HepG2 (cell line): Measurements from ENCODE around the gene PPM1E. TPM values are rescaled to one million over a fixed set of nuclear protein-coding genes. Genes with fewer than 3 reads are reported as not detected.

Experiments
- ATAC-seq: fragments of 200-7000 bp; cut with Tn5 transposase; 3 replicates; pipeline ENCODE4 v1.9.1; 2020; ENCODE audit warnings: mild to moderate bottlenecking, moderate library complexity
- BruUV-seq: library from RNA; stranded (reverse); fragments of 400-500 nt; replicated peaks from 2 replicates; lab custom pipeline; 2021; lab: Mats Ljungman, UMichigan
- CTCF ChIA-PET: fragments of 300-600 bp; formaldehyde crosslinking; extraction: SDS; loops from one replicate; lab custom pipeline; 2021; ENCODE audit warnings: low total read pairs, inconsistent platforms, low intra/inter-chr PET ratio; lab: Yijun Ruan, JAX
- POLR2A ChIA-PET: fragments of 350-600 bp; sonication (Branson Sonifier 250); formaldehyde crosslinking; loops from one replicate; lab custom pipeline; 2020; ENCODE audit warnings: antibody characterized with exemption, inconsistent platforms; lab: Yijun Ruan, JAX
- DNase-seq: peaks from one replicate; pipeline ENCODE4 v3.0.0-alpha.2; 2015; ENCODE audit warnings: low spot score
- FAIRE-seq: peaks from 3 replicates; lab custom pipeline; 2011; peaks lifted over from hg19 to GRCh38; lab: Jason Lieb, UNC
- H2AFZ ChIP-seq: one replicate; pipeline ENCODE4 v1.6.1; 2011; ENCODE audit warnings: low read length, inconsistent platforms
- H3K27ac ChIP-seq: fragments of 300-600 bp; 3 replicates; pipeline ENCODE4 v1.8.0; 2011; ENCODE audit warnings: mixed run types, mild to moderate bottlenecking, mixed read lengths, low read length, inconsistent platforms; ENCODE audit not compliant: insufficient read depth; ENCODE audit errors: extremely low read length
- H3K27me3 ChIP-seq, 2 experiments: fragments of 200-600 bp in 1 of 2; 2 replicates in 1 of 2; 3 replicates in 1 of 2; pipeline versions ENCODE4 v1.6.0 to v1.8.0; 2011; ENCODE audit warnings: low read length in 2 of 2, mild to moderate bottlenecking in 2 of 2, moderate library complexity in 2 of 2, inconsistent platforms in 1 of 2; ENCODE audit not compliant: insufficient read depth in 2 of 2, control insufficient read depth in 1 of 2
- H3K36me3 ChIP-seq, 2 experiments: fragments of 200-600 bp in 1 of 2; replicated peaks in 1 of 2; 2 replicates in 1 of 2; 3 replicates in 1 of 2; pipeline versions ENCODE4 v1.5.1 to v1.8.0; 2011; ENCODE audit warnings: low read length in 2 of 2, inconsistent platforms in 1 of 2; ENCODE audit not compliant: insufficient read depth in 2 of 2, control insufficient read depth in 1 of 2
- H3K4me1 ChIP-seq: 2 replicates; pipeline ENCODE4 v1.5.1; 2012; ENCODE audit warnings: low read length, inconsistent platforms; ENCODE audit not compliant: insufficient read depth
- H3K4me2 ChIP-seq: 2 replicates; pipeline ENCODE4 v1.6.0; 2011; ENCODE audit warnings: low read depth, low read length, inconsistent platforms
- H3K4me3 ChIP-seq, 3 experiments: fragments of 200-600 bp in 1 of 3; sonication (generic), shearing (Covaris generic) in 1 of 3; replicated peaks in 1 of 3; 2 replicates each; pipeline ENCODE4 v1.5.1; 2011 to 2016; ENCODE audit warnings: low read length in 3 of 3, inconsistent platforms in 2 of 3, low read depth in 2 of 3, mild to moderate bottlenecking in 2 of 3, control low read depth in 1 of 3, mixed read lengths in 1 of 3; ENCODE audit not compliant: insufficient read depth in 1 of 3
- H3K79me2 ChIP-seq: one replicate; pipeline ENCODE4 v1.6.1; 2011; ENCODE audit warnings: low read length, inconsistent platforms; ENCODE audit not compliant: insufficient read depth
- H3K9ac ChIP-seq: 2 replicates; pipeline ENCODE4 v1.6.0; 2011; ENCODE audit warnings: mild to moderate bottlenecking, low read depth, low read length, inconsistent platforms; ENCODE audit not compliant: insufficient read depth
- H3K9me3 ChIP-seq: 2 replicates; pipeline ENCODE4 v1.5.1; 2012; ENCODE audit warnings: mild to moderate bottlenecking, low read length
- H4K20me1 ChIP-seq: 2 replicates; pipeline ENCODE4 v1.6.0; 2011; ENCODE audit warnings: inconsistent platforms, mild to moderate bottlenecking, low read length, moderate library complexity; ENCODE audit not compliant: insufficient read depth
- CEBPB ChIP-seq: IDR thresholded peaks from 2 replicates; pipeline ENCODE4 v1.6.1; 2011; ENCODE audit warnings: low read depth, low read length, improper control_type of control experiment, borderline replicate concordance
- CEBPG ChIP-seq: IDR thresholded peaks from 2 replicates; pipeline ENCODE4 v1.6.1; 2016
- GTF2F1 ChIP-seq: fragments of 150-350 bp; IDR thresholded peaks from 2 replicates; pipeline ENCODE4 v1.6.1; 2014; ENCODE audit warnings: low read length
- HNRNPK ChIP-seq: fragments of 200-400 bp; formaldehyde crosslinking; IDR thresholded peaks from 2 replicates; pipeline ENCODE4 v1.6.1; 2018; ENCODE audit warnings: low read length, low read depth, moderate library complexity, mild to moderate bottlenecking; ENCODE audit not compliant: poor library complexity, severe bottlenecking
- IKZF4 ChIP-seq: sonication (generic); formaldehyde crosslinking; IDR thresholded peaks from 2 replicates; pipeline ENCODE4 v1.5.1; 2020; ENCODE audit warnings: borderline replicate concordance, mild to moderate bottlenecking, low read depth, missing genetic modification reagents; ENCODE audit errors: not compliant biosample characterization
- ZNF121 ChIP-seq: sonication (generic); formaldehyde crosslinking; IDR thresholded peaks from 2 replicates; pipeline ENCODE4 v1.5.0; 2020; ENCODE audit warnings: mild to moderate bottlenecking, missing genetic modification reagents
- WGBS: methylation state at CpG from one replicate; pipeline ENCODE4 v1.1.6; 2017; ENCODE audit warnings: low lambda C conversion rate; 5-methylcytosine and 5-hydroxymethylcytosine counted together
- in situ Hi-C: cut with HindIII; loops from 2 replicates; pipeline ENCODE4 v1.10.0; 2017; ENCODE audit warnings: low pct_unique_long_range_greater_than_20kb; ENCODE audit not compliant: extremely low pct_ligation_motif_present
- intact Hi-C: fragments of 100-400 bp; cut with micrococcal nuclease; formaldehyde crosslinking; loops from one replicate; pipeline ENCODE4 v1.10.0; 2022; ENCODE audit not compliant: unreplicated experiment
- polyA plus RNA-seq, 8 experiments: library from polyadenylated mRNA; depleted of rRNA in 3 of 8; stranded (reverse) in 7 of 8; unstranded in 1 of 8; fragments of >200 nt; fragmentation: Illumina TruSeq in 4 of 8; extraction: Trizol in 4 of 8; gene quantifications; 2 replicates each; pipeline versions ENCODE4 v1.2.1 to v1.2.3, GENCODE V29; 2011 to 2016; ENCODE audit warnings: low read depth in 4 of 8, missing spikeins in 1 of 8, mixed read lengths in 1 of 8; ENCODE audit not compliant: insufficient read depth in 1 of 8
- total RNA-seq, 5 experiments: library from RNA; depleted of rRNA; stranded (reverse); fragments of >200 nt; fragmentation: Illumina TruSeq; extraction: Trizol; gene quantifications; 2 replicates each; pipeline ENCODE4 v1.2.3, GENCODE V29; 2016; ENCODE audit warnings: low read depth in 1 of 5

The PPM1E gene
- total and polyA plus RNA-seq, 2 of the 13 experiments (the other 11 are each of a cell fraction or from before 2014, with no cell fraction given), result 0.15 TPM; not detected in 1

GRCh38 chr17:58808609-58809563 is 53.2 kb downstream of the PPM1E start (continued):
- TF ChIP-seq HNRNPK, result peak; percentile 66

GRCh38 chr17:58809564-58809936 is 53.9 kb downstream of the PPM1E start:
- Histone ChIP-seq H3K9me3 (no peaks in the 10 kb centered on the region), H2AFZ (no peak overlapping the region), H3K79me2 (no peaks in the 10 kb centered on the region), H3K27ac (no peak overlapping the region), H3K4me1 (peaks cover 8% of the 10 kb centered on the region; the same call in 1 of the 2 replicates), H3K27me3 (no peaks in the 10 kb centered on the region), H3K36me3 (no peaks in the 10 kb centered on the region), H3K9ac (no peak overlapping the region), H3K4me3 (no peak overlapping the region), H3K4me2 (no peak overlapping the region), H4K20me1 (no peaks in the 10 kb centered on the region)
- POLR2A ChIA-PET, result no interaction called here
- CTCF ChIA-PET, result no interaction called here
- in situ Hi-C loops, result no loop called here
- intact Hi-C loops, result no loop called here
- DNase-seq (no peak), ATAC-seq (no peak), FAIRE-seq (no peak)
- no peak for TF ChIP-seq IKZF4 (CRISPR knock-in tag)
- TF ChIP-seq ZNF121 (CRISPR knock-in tag), result peak; percentile 5; the same call in 1 of the 2 replicates
- WGBS, result 0% methylated on average over 1 of the region's 1 CpG
- BruUV-seq, result no TSS peak

- FAIRE-seq (no peak), DNase-seq (no peak)
- BruUV-seq, result no TSS peak
- CTCF ChIA-PET, result no interaction called here
- POLR2A ChIA-PET, result no interaction called here
- Histone ChIP-seq H3K27me3 (no peaks in the 10 kb centered on the region), H3K27ac (no peak overlapping the region), H3K9me3 (no peaks in the 10 kb centered on the region), H3K79me2 (no peaks in the 10 kb centered on the region), H3K4me3 (no peak overlapping the region), H3K36me3 (no peaks in the 10 kb centered on the region)
- intact Hi-C loops, result no loop called here
- TF ChIP-seq CEBPB (peak; percentile 93), CEBPG (CRISPR knock-in tag) (peak; percentile 60), GTF2F1 (no peak)
- TF ChIP-seq, all 625 proteins: peak for 2
- ATAC-seq, result no peak
- 34% methylated on average over 3 of the region's 3 CpGs for WGBS
- H3K9ac ChIP-seq, result no peak overlapping the region
- no peak overlapping the region for H3K4me2 ChIP-seq
- no peaks in the 10 kb centered on the region for H4K20me1 ChIP-seq
- peaks cover 2% of the 10 kb centered on the region; the same call in 1 of the 2 replicates for H3K4me1 ChIP-seq
- in situ Hi-C loops, result no loop called here
- no peak overlapping the region for H2AFZ ChIP-seq
Measured at GRCh38 chr17:58811290-58811689, 55.6 kb downstream of the PPM1E start.
